Activated CD8-positive, alpha-beta memory T cell treated with anti-CD3 and anti-CD28 coated beads, Interleukin-2, amount 50 U/mL, for 48 hours (primary cell): ENCODE results near the gene MYO5B.
A peak's percentile ranks its signal among the peaks of the same experiment; 100 is the strongest.
"Not testable (repeated sequence)": the region's sequence is repeated elsewhere in the genome, so short reads cannot be mapped to it uniquely, and the experiment has no call there.

ENCODE experiments used
- DNase-seq: peaks from one replicate; pipeline ENCODE4 v3.0.0-alpha.2; 2020

MYO5B gene

DNA sequence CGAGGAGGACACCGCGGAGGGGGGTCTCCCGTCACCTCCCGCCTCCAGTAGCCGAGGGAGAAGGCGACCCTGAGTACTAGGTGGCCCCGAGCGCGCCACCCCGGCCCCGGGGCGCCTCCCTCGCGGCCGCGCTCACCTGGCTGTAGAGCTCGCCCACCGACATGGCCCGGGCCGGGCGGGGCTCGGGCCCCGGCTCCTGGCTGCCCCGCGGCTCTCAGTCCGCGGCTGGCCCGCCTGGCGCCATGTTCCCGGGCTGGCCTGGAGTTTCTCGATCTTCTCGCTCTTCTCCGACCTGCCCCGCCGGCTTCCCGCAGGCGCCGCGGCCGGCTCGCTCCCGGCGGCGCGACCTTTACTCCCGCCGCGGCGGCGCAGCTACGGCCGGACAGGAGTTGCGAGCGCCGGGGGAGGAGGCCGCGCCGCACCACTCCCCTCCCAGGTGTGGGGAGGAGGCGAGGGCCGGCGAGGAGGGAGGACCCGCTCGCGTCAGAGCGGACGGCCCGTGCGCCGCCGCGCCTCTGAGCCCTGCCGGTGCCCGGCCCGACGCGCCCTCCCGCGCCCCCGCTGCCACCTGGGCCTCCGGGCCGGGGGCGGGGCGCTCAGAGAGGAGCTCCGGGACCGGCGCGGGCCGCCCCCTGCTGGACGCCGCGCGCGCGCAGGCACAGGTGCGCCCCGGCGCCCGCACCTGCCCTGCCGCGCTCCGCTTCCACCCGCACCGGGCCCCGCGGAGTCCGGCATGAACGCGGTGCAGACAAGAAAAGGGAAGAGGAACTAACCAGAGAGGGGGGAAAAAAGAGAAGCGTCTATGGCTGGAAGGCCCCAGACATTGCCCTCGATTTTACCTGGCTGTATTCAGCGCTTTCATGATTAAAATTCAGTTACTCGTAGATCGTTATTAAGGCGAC lies at the start of gene MYO5B:
TSS of gene MYO5B (minus strand) at position 517 of the 902 bp plus-strand sequence. CDS start at position 163, 354 bp downstream.
- DNase-seq, result peak; percentile 81

DNA sequence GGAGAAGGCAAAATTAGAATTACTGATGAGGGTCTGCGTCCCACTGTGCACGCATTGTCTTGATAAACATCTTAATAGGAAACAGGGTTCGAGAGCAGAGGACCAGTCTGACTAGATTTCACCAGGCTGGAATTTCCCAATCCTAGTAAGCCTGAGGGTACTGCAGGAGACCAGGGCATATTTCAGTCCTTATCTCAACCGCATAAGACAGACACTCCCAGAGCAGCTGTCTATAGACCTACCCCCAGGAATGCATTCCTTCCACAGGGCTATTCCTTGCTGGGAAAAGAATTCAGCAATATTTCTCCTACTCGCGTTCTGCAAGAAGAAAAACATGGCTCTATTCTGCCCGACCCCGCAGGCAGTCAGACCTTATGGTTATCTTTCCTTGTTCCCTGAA lies 46.8 kb upstream of the MYO5B start:
- DNase-seq, result not testable (repeated sequence)

- no peak for DNase-seq
Measured at GRCh38 chr18:50240080-50240563, 45.2 kb upstream of the MYO5B start.

- no peak for DNase-seq
Measured at GRCh38 chr18:50232419-50232818, 37.5 kb upstream of the MYO5B start.

DNA sequence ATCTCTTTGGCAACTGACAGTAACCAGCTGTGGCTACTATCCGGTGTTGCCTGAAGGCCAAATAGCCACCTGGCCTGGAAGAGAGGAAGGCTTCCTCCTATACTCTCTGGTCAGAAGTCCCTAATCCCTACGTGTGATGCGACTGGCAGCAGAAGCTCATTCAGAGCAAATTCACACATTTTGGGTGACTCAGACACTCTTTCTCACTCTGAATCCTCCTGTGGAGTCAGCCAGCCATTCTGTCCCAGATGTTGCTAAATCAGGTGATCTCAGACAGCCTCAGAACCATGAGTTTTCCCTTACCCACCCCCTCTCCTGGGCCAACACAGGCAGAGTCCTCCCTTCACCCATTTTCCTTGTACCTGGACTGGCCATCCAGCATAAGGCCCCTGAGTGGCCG lies 36.7 kb upstream of the MYO5B start:
- no peak for DNase-seq

- not testable (repeated sequence) for DNase-seq
Measured at GRCh38 chr18:50220249-50220648, 25.3 kb upstream of the MYO5B start.

DNA sequence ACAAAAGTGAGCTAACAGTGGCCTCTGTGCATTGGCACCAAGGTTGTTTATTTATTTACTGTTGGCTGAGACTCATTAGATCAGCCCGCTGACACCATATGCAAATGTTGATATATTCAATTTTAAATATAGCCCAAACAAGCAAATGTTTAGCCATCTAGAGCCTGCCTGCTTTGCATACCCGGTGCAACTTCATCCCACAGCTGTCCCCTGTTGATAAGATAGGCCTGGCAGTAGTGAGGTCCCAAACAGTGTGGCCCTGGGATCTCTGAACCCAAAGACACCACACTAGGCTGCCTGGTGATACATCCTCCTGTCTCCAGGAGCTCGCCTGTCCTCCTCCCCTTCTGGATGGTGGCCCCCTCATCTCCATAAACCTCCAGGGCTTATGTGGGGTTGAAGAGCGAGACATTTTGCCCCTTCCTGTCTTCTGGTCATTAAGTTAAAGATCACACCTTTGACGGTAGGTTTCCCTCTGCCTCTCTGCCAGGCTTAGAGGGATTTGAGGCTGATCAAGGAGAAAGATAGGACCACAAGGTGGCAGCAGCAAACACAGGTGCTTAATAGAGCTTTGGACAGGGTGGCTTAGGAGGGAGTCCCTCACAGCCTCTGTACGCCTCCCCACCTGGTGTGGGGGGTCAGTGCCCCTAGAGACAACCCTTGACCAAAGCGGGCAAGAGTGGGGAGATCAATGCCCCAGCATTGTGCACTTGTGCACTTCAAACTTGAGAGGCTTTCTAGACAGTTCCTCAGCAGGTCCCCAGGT lies 23.7 kb upstream of the MYO5B start:
- DNase-seq, result no peak

GRCh38 chr18:50209311-50209710 lies 14.4 kb upstream of the MYO5B start:
- no peak for DNase-seq

DNA sequence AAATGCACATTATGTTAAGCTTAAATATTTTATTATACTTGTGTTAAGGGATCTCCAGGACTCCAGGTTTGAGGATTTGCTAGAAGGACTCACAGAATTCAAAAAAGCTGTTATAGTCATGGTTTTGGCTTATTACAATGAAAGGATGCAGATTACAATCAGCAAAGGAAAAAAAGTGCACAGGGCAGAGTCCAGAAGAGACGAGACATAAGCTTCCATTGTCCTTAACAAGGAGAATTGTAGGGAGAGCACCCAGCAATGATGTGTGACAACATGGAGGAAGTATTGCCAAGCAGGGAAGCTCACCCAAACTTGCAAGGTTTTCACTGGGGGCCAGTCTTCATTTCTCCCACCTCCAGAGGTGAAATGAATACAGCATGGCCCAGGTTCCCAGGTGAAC lies 12.8 kb upstream of the MYO5B start:
- no peak for DNase-seq

DNA sequence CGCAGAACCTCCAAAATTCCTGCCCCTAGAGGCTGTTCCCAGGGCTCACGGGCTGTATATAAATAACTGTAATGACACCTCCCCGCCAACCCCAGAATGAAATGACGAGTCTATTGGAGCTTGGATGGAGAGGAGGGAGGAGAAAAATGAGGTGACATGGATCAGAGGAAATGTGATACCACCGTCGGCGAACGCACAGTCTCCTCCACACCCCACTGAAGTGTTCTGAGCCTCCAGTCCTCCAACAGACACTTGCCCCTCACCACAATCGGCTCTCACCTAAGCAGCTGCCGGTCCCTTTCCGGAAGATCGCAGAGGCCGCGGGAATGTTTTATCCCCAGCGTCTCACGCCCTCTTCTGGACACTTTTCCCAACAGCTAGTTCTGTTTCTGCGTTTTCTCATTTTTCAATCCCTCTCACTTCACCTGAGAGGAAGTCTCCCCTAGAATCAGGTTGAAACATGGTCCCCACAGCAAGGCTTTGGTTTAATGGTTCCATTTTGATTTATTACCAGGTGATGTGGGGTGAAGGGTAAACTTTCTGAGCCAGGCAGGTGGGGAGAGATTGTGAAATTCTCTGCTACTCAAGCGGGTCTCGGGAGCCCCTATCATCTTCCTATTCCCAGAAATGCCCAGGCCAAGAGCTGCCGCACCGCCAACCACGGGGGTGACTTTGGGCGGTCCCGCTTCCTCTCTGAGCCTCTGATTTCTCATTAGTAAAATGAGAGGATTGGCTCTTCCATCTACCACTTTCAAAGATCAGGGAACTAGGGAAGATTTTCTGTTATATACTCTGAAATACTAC lies 9.1 kb upstream of the MYO5B start:
- no peak for DNase-seq

- DNase-seq, result no peak
Measured at GRCh38 chr18:50201476-50202018, 6.6 kb upstream of the MYO5B start.

DNA sequence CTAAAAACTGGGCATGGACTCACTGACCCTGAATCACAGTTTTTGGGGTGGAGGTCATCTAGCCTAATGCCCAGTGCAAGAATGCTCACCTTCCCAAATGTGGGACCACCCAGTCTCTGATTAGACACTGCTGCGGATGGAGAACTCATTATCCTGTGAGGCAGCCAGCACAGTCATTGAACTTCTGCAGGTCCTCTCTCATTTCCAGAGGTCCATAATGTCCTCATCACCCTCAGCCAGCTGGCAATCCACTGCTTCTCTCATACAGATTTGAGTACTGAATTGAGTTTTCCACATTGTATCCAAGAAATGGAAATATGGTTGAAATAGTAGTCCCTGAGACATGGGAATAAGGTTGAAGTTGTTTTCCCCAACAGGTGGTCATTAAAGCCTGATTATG lies 5.0 kb upstream of the MYO5B start:
- DNase-seq, result no peak

DNA sequence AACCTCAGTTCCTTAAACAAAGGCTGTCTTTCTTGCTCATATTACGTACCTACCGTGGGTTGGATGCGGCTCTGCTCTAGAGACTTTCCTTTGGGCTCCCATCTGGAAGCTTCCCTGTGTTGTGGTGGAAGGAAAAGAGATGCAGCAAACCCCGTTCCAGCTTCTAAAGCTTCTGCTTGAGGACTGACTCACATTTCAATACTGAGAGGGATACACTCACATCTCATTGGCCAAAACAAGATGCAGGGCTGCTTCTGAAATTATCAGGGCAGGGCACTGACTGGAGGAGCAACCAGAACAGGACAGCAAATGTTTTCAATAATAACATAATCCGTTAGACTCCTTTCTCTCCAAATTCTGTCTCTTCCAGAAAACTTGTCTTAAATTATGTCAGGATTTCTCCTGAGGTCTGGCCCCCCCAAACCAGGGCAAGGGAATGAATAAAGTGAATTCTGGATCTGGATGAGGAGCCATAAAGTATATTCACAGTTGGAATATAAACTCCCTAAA lies 4.5 kb upstream of the MYO5B start:
- no peak for DNase-seq

DNA sequence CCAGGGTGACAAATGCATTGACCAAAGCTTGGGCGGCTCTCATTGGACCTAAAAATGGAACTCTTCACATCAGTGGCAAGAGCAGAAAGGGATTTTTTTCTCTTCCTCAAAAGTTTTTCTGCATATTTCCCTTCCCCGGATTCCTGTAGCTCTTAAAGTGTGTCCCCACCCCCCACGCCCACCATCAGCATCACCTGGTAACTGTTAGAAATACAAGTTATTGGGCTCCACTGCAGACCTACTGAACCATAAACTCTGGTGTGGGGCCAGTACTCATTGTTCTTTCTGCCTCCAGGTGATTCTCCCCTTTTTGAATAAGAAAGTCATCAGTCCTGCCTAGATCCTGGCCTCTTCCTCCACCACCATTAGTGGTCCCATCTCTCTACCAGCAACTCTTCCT lies 1.3 kb upstream of the MYO5B start:
- DNase-seq, result no peak

DNA sequence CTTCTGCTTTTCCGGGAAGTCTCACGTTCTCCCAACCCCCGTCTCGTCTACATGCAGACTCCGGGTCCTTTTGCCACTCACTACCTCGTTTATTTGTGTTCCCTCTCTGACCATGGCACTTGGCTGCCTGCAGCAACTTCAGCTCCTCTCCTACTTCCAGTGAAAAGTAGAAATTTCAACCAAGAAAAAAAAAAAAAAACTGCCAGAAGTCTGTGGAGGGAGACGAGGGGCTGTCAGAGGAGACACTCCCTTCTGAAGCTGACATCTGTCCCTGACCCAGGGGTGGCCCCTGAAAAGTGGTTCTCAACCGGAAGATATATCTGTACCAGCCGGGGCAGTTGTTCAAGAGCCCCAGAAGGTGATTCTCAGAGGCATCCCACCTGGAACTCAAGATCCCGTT lies 742 bp upstream of the MYO5B start:
- DNase-seq, result no peak

DNA sequence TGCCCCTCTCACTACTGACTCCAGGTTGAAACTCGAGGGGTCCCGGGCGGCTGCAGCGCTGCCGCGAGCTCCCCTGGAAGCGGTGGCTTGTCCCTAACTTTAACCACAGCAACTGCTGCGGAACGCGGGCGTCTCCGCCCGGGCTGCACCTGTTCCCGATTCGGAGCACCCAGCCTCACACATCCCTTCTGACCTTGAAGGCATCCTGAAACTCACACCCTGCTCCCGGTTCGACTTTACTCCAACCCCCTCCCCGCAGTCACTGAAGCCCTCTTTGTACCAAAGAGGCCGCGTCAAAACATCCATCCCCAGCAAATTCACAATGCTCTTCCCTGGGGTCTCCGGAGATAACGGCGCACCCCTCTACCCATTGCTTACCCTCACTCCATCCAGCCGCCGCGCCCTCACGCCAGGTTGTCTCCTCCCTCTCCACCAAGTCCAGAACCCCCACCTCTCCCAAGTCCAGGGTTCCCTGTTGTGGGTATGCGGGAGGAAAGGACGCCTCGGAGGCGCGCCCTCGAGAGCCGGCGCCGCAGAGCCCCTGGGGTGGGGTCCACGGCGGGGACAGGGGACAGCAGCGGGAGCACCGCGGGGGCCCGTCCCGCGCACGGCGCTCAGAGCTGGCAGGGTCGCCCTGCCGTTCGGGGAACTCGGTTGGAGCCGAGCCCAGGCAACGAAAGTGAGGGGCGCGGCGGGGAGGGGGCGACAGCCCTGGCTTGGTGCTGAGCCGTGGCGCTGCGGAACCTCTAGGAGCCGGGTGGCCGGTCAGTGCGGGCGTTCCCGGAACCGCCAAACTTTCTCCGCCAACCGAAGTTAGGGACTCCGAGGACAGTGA lies 934 bp downstream of the MYO5B start:
- no peak for DNase-seq

GRCh38 chr18:50192995-50193795 lies 1.8 kb downstream of the MYO5B start:
- DNase-seq, result no peak

- no peak for DNase-seq
Measured at GRCh38 chr18:50190926-50191325, 4.0 kb downstream of the MYO5B start.

DNA sequence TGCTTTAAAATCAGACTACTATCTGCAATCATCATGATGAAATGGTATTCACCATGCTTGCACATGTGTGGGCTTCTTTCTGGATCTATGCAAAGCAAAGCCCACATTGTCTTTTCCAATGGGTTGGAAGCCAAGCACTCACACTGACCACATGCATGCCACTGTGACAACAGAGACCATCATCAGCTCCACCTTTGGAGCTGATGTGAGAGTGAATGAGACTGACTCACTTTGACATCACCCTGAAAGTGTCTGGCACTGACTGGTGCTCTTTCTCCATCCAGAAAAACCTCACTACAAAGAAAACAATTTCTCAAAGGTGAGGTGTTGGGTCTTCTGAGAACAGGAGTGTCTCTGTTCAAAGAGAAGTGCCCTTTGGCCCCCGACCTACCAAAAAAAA lies 4.7 kb downstream of the MYO5B start:
- DNase-seq, result no peak

DNA sequence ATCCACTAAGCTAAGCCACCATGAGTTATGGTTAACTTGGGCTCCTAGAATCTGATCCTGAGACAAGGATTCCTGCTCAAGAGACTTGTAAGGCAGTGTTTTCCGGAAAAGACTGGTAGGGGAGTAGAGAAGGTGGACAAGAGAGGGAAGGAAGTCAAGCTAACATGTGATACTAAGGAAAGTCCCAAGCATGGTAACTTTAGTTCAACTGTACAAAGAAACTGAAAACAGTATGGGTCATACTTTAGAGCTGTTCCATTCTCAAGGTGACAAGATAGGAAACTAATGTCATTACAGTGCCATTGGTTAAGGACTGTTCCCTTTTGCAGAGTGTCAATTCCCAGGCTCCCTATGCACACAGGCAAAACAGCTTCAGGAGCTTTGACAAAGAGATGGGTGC lies 5.8 kb downstream of the MYO5B start:
- no peak for DNase-seq

DNA sequence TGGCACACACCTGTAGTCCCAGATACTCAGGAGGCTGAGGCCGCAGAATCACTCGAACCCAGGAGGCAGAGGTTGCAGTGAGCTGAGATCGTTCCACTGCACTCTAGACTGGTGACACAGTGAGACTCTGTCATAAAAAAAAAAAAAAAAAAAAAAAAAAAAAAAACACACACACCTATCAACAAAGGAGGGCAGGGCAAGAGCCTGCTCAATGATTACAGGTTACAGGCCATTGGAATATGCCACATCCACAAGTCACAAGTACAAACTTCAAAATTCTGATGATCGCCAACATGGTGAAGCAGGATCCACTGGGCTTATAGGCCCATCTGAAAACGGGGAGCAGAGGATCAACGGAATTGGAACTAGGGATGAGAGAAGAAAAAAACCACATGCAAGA lies 6.3 kb downstream of the MYO5B start:
- no peak for DNase-seq
